H9 (cell line): ENCODE results near the gene KRT8. TPM values are rescaled to one million over a fixed set of nuclear protein-coding genes. Genes with fewer than 3 reads are reported as not detected.

Experiments
- DNase-seq: peaks from one replicate; pipeline ENCODE4 v3.0.0-alpha.2; 2017
- H2AFZ ChIP-seq: one replicate; pipeline ENCODE4 v1.6.1; 2013; ENCODE audit warnings: mild to moderate bottlenecking, low read length, control low read depth, moderate library complexity
- H2AK5ac ChIP-seq: 2 replicates; pipeline ENCODE4 v1.6.1; 2013; ENCODE audit warnings: low read length, control low read depth, mixed read lengths; ENCODE audit not compliant: insufficient read length
- H2BK120ac ChIP-seq: one replicate; pipeline ENCODE4 v1.6.1; 2013; ENCODE audit warnings: low read depth, mild to moderate bottlenecking, low read length, control low read depth, inconsistent platforms; ENCODE audit not compliant: poor library complexity, severe bottlenecking
- H2BK12ac ChIP-seq: 2 replicates; pipeline ENCODE4 v1.6.1; 2013; ENCODE audit warnings: low read length, control low read depth, mixed read lengths, low read depth; ENCODE audit not compliant: insufficient read length
- H2BK15ac ChIP-seq: 2 replicates; pipeline ENCODE4 v1.6.1; 2013; ENCODE audit warnings: low read depth, low read length, control low read depth
- H2BK20ac ChIP-seq: one replicate; pipeline ENCODE4 v1.6.1; 2013; ENCODE audit warnings: low read depth, mild to moderate bottlenecking, low read length, control low read depth, inconsistent platforms; ENCODE audit not compliant: poor library complexity, severe bottlenecking
- H2BK5ac ChIP-seq: 2 replicates; pipeline ENCODE4 v1.6.1; 2013; ENCODE audit warnings: low read length, control low read depth, mixed read lengths; ENCODE audit not compliant: insufficient read length
- H3K14ac ChIP-seq: 2 replicates; pipeline ENCODE4 v1.6.1; 2013; ENCODE audit warnings: low read length, control low read depth; ENCODE audit not compliant: insufficient read depth
- H3K18ac ChIP-seq: 2 replicates; pipeline ENCODE4 v1.6.1; 2013; ENCODE audit warnings: low read depth, mild to moderate bottlenecking, mixed read lengths, low read length, control low read depth; ENCODE audit not compliant: insufficient read length
- H3K23ac ChIP-seq: 2 replicates; pipeline ENCODE4 v1.6.1; 2013; ENCODE audit warnings: low read length, control low read depth, mixed read lengths, low read depth; ENCODE audit not compliant: insufficient read length
- H3K23me2 ChIP-seq: 2 replicates; pipeline ENCODE4 v1.6.1; 2013; ENCODE audit warnings: low read depth, mild to moderate bottlenecking, mixed read lengths, low read length, control low read depth; ENCODE audit not compliant: insufficient read length, poor library complexity, severe bottlenecking
- H3K27ac ChIP-seq: 2 replicates; pipeline ENCODE4 v1.5.1; 2013; ENCODE audit warnings: low read length, control low read depth, mixed read lengths, low read depth; ENCODE audit not compliant: insufficient read length
- H3K27me3 ChIP-seq: 2 replicates; pipeline ENCODE4 v1.6.1; 2013; ENCODE audit warnings: low read length, control low read depth, inconsistent platforms; ENCODE audit not compliant: insufficient read depth
- H3K4ac ChIP-seq: 2 replicates; pipeline ENCODE4 v1.6.1; 2013; ENCODE audit warnings: low read depth, mild to moderate bottlenecking, control low read depth, inconsistent platforms, low read length, moderate library complexity
- H3K4me1 ChIP-seq: 2 replicates; pipeline ENCODE4 v1.6.1; 2013; ENCODE audit warnings: low read length, control low read depth, inconsistent platforms; ENCODE audit not compliant: insufficient read depth
- H3K4me2 ChIP-seq: 2 replicates; pipeline ENCODE4 v1.6.1; 2013; ENCODE audit warnings: low read length, control low read depth, mixed read lengths; ENCODE audit not compliant: insufficient read length, insufficient read depth
- H3K56ac ChIP-seq: 2 replicates; pipeline ENCODE4 v1.6.1; 2013; ENCODE audit warnings: low read depth, mild to moderate bottlenecking, mixed read lengths, low read length, control low read depth; ENCODE audit not compliant: insufficient read length
- H3K79me1 ChIP-seq: 2 replicates; pipeline ENCODE4 v1.6.1; 2013; ENCODE audit warnings: low read depth, mild to moderate bottlenecking, moderate library complexity, low read length, control low read depth, inconsistent platforms; ENCODE audit not compliant: insufficient read depth, poor library complexity, severe bottlenecking
- H3K79me2 ChIP-seq: 2 replicates; pipeline ENCODE4 v1.6.1; 2013; ENCODE audit warnings: low read length, control low read depth, inconsistent platforms; ENCODE audit not compliant: insufficient read depth
- H3K9ac ChIP-seq: 2 replicates; pipeline ENCODE4 v1.6.1; 2013; ENCODE audit warnings: low read length, control low read depth, mixed read lengths; ENCODE audit not compliant: insufficient read length; ENCODE audit errors: extremely low read depth
- H3K9me3 ChIP-seq: one replicate; pipeline ENCODE4 v1.6.1; 2013; ENCODE audit warnings: low read depth, low read length, inconsistent platforms; ENCODE audit not compliant: control insufficient read depth
- H3T11ph ChIP-seq: one replicate; pipeline ENCODE4 v1.6.1; 2013; ENCODE audit warnings: mild to moderate bottlenecking, low read length, control low read depth, inconsistent platforms
- H4K20me1 ChIP-seq: one replicate; pipeline ENCODE4 v1.6.1; 2013; ENCODE audit not compliant: control insufficient read depth, insufficient read length, insufficient read depth
- H4K5ac ChIP-seq: 2 replicates; pipeline ENCODE4 v1.6.1; 2013; ENCODE audit warnings: low read depth, mild to moderate bottlenecking, mixed read lengths, low read length, control low read depth; ENCODE audit not compliant: insufficient read length
- H4K8ac ChIP-seq: replicated peaks from 2 replicates; pipeline ENCODE4 v1.6.1; 2013; ENCODE audit warnings: low read length, control low read depth, mixed read lengths, low read depth; ENCODE audit not compliant: insufficient read length
- H4K91ac ChIP-seq: 2 replicates; pipeline ENCODE4 v1.6.1; 2013; ENCODE audit warnings: low read depth, mild to moderate bottlenecking, moderate library complexity, mixed read lengths, low read length, control low read depth; ENCODE audit not compliant: insufficient read length
- H3K27ac Mint-ChIP-seq, 3 experiments: 2 replicates in 2 of 3; 3 replicates in 1 of 3; pipeline ENCODE4 v1.8.0; 2020 to 2021; ENCODE audit warnings: mixed read lengths in 3 of 3, mild to moderate bottlenecking in 1 of 3, moderate library complexity in 1 of 3
- H3K27me3 Mint-ChIP-seq: 2 replicates; pipeline ENCODE4 v1.8.0; 2021; ENCODE audit warnings: low read depth, mild to moderate bottlenecking, moderate library complexity, mixed read lengths
- H3K36me3 Mint-ChIP-seq, 3 experiments: 2 replicates in 2 of 3; 3 replicates in 1 of 3; pipeline ENCODE4 v1.8.0; 2020 to 2021; ENCODE audit warnings: low read depth in 3 of 3, mixed read lengths in 3 of 3; ENCODE audit not compliant: insufficient read depth in 1 of 3
- H3K4me1 Mint-ChIP-seq, 2 experiments: 2 replicates each; pipeline ENCODE4 v1.8.0; 2020; ENCODE audit warnings: mixed read lengths in 2 of 2
- H3K4me3 Mint-ChIP-seq, 2 experiments: 2 replicates in 1 of 2; 3 replicates in 1 of 2; pipeline ENCODE4 v1.8.0; 2020 to 2021; ENCODE audit warnings: mild to moderate bottlenecking in 2 of 2, mixed read lengths in 2 of 2, moderate library complexity in 1 of 2
- H3K9me3 Mint-ChIP-seq, 2 experiments: 2 replicates in 1 of 2; 3 replicates in 1 of 2; pipeline ENCODE4 v1.8.0; 2020; ENCODE audit warnings: mild to moderate bottlenecking in 2 of 2, mixed read lengths in 2 of 2, moderate library complexity in 1 of 2
- CTCF ChIP-seq: fragments of 200-600 bp; sonication (generic); conservative IDR thresholded peaks from 3 replicates; pipeline ENCODE4 v1.8.0; 2021; ENCODE audit warnings: antibody characterized with exemption, mild to moderate bottlenecking
- WGBS: extraction: QIAGEN DNeasy Blood & Tissue Kit; methylation state at CpG from one replicate; pipeline ENCODE4 v1.1.7; 2013; ENCODE audit warnings: missing lambda C conversion rate, low lambda C conversion rate, mixed read lengths; ENCODE audit not compliant: insufficient read length; ENCODE audit errors: extremely low coverage; 5-methylcytosine and 5-hydroxymethylcytosine counted together
- total RNA-seq: library from RNA; stranded (reverse); gene quantifications from 2 replicates; pipeline ENCODE4 v1.2.1, GENCODE V29; 2021

The KRT8 gene
- total RNA-seq, 1 experiment from 2014 or later = 244 TPM

- Histone ChIP-seq H3K23me2 (no peaks in the 10 kb centered on the region), H2AK5ac (no peak overlapping the region), H2BK15ac (no peak overlapping the region), H2BK12ac (no peak overlapping the region), H2BK5ac (no peak overlapping the region), H3K4ac (no peak overlapping the region), H3K4me1 (peaks cover 14% of the 10 kb centered on the region; the same call in 1 of the 2 replicates), H4K5ac (no peak overlapping the region), H3K27me3 (no peaks in the 10 kb centered on the region), H3K27ac (no peak overlapping the region), H3K23ac (no peak overlapping the region), H2BK120ac (no peak overlapping the region), H3K79me1 (no peaks in the 10 kb centered on the region), H3T11ph (no peak overlapping the region), H3K4me2 (no peak overlapping the region), H2BK20ac (no peak overlapping the region), H3K9me3 (no peaks in the 10 kb centered on the region), H4K20me1 (no peaks in the 10 kb centered on the region), H3K14ac (no peak overlapping the region), H3K56ac (no peak overlapping the region), H4K8ac (no peak overlapping the region), H3K79me2 (no peaks in the 10 kb centered on the region), H2AFZ (no peak overlapping the region), H3K18ac (no peak overlapping the region), H3K9ac (no peak overlapping the region), H4K91ac (no peak overlapping the region)
- peaks cover 4% of the 10 kb centered on the region for H3K27me3 Mint-ChIP-seq
- H3K4me1 Mint-ChIP-seq = peaks cover 36% of the 10 kb centered on the region in 2 experiments
- no CpG with 5 or more reads among the region's 1 CpG for WGBS
- H3K36me3 Mint-ChIP-seq = no peaks in the 10 kb centered on the region; a peak in 1 of 7 replicates
- H3K4me3 Mint-ChIP-seq = no peak overlapping the region; a peak in 1 of 5 replicates
- peak overlapping the region in 1 of 3 experiments; percentile 11; a peak in 3 of 7 replicates for H3K27ac Mint-ChIP-seq
- no peaks in the 10 kb centered on the region for H3K9me3 Mint-ChIP-seq
- no peak for DNase-seq
- no peak for TF ChIP-seq CTCF
Measured at GRCh38 chr12:52929538-52929937, 24.7 kb upstream of the KRT8 start.
